ENCODE measurements around the gene RNU6-8.

The RNU6-8 gene

DNA sequence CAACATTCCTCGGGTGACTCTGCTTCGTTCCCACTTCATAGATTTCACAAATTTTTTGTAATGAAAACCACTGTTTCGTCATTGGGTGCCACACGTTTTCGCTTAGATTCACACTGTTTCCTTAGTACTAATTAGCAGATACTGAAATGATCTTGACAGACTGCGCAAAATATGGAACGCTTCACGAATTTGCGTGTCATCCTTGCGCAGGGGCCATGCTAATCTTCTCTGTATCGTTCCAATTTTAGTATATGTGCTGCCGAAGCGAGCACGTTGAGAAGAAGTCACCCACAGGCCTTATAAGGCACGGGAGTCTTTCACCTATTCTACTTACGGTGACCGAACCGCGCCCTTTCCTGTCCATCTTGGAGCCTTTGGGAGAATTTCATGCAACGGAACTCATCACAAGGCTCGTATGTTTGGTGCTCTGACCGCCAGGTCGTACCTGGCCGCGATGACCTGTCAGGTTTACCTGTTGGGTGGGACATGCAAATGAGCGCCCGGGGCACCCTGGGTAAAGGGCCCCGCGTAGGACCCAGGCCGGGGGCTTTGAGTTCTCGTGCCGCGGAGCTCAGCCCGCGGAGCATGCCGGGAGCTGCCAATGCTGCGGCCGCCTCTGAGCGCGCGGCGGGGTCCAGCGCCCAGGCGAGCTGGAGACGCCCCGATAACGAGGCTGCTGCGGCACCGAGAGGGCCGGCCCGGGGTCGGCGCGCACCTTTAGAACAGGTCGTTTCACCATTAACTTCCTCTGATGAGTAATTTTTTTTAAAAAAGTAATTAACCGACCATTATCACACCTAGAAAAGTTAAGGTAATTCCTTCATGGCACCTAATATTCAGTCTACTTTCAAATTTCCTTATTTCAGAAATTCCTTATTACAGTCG lies at the start of gene RNU6-8:
RNU6-8 (minus strand) TSS at position 272 of the 885 bp plus-strand sequence.
- peak; percentile 70 to 80 for DNase-seq

DNA sequence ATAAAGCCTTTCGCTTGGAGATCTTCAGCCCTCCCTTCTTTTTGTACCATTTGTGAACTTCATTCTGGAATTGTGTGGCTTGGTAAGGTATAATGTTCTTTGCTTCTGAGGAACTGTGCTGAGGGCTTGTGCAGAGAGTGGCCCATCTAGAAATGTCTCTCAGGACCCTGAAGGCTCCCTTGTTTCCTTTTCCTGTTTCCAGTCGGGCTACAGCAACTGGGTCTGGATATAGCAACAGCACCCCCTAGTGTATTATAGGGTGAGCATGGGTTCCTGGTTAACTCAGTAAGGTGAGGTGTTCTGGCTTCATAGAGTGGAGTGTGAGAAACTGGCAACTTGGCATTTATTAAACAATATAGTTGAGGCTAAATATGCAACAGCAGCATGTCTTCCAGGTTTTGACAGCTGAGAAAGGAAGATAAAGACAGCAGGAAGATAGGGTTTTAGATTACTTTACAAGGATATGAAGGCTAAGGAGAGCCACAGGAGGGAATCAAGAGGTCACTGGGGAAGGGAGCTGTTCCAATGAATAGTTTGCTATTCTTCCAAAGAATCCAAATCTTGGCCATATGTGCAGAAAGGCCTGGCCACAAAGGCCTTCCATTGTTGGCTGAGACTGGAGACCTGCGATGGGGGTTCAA lies 49.1 kb upstream of the RNU6-8 start:
- peak; percentile 61 to 88 for DNase-seq

DNA sequence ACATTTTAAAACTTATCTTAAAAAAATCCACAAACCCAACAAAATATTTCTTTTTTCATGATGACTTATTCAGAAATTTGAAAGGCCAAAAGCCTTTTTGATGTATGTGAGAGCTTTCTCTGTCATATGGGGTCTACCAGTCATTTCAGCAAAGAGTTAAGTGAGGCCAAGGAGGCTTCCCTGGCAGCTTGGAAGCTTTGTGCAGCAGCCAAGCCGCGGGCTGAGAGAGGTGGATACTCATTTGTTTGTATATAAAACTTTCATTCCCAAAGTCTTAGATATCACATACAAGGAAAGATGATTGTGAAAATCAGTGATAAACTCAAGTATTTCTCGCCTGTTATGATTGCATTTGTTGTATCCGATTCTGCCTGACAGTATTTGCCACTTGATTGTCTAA lies 48.5 kb upstream of the RNU6-8 start:
- DNase-seq: no peak

DNA sequence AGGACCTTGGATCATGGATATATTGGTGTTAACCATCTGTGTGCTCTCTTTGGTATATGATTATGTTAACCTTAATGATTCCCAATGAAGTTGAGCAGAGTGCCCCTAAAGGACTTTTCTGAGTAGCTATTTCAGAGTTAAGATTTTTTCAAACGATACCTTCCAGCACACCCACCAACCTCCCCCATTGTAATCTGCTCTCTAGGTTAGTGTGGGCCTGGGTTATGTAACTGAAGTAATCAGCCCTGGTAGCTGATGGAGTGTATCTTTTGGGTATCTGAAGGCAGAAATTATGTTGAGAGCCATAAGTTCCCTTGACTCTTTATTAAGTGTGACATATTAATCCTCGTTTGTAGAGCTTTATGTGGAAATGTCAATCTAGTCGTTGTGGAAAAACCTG lies 47.6 kb upstream of the RNU6-8 start:
- DNase-seq: no peak

DNA sequence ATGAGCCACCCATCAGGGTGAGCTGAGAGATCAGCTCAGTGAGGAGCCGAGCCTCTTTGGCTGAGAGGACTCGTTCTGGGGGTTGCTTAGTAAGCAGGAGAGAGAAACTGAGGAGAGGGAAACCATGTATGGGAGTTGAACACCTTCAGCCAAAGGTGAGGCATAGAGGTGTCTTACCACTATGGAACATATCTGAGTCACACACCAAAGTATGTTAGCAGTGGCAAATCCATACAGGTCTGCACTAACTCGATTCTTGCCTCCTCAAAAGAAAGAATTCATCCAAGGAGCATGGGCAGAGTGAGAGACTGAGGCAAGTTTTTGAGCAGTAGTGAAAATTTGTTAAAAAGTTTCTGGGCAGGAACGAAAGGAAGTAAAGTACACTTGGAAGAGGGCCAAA lies 46.7 kb upstream of the RNU6-8 start:
- no peak for DNase-seq

DNA sequence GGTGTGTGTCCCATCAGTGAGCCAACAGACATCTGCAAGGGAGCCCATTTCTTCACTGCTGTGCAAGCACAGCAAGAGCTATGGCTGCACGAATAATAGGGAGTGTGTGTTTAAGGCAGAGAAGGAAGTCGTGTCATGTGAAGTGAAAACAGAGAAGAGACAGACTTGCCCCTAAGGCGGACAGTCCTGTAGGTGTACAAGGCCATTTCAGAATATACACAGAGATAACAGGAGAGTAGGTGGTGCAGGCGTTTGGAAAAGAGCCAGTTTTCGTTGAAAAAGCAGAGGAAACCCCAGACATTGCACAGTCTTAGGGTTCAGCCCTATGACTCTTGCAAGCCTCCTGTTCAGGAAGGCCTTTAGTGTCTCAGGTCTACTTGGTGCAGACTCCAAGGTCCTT lies 46.3 kb upstream of the RNU6-8 start:
- no peak for DNase-seq

DNA sequence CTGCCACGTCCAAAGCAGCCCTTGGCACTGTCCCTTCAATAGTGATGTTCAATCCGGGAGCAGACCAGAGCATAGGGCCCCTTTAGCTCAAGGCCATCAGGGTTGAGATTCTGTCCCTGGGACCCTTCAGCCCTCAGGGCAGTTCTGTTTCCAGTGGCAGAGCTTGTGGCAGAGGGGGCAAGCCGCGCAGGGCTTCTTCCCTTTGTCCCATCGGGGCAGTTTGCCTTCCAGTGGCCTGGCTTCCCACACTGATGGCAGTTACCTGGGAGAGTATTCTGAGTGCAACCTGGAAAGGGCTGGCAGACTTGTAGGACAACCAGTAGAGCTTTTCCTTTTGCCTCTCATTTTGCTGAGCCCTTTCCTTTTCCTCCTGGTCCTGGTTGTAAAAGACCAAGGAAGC lies 43.7 kb upstream of the RNU6-8 start:
- no peak for DNase-seq

DNA sequence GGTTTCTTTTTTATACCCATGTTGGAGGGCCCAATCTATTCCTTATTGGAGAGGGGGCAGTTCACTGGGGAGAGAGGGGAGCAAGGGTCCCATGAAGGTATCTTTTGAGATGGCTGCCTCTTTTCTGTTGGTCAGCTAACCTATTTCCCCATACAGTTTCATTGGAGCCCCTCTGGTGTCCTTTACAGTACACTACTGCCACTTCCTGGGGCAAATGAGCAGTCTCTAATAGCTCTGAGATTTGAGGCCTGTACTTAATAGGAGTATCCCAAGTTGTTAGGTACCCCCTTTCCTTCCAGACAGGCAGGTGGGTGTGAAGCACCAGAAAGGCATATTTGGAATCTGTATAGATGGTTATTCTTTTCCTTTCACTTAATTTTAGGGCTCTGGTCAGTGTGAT lies 41.3 kb upstream of the RNU6-8 start:
- DNase-seq: no peak

DNA sequence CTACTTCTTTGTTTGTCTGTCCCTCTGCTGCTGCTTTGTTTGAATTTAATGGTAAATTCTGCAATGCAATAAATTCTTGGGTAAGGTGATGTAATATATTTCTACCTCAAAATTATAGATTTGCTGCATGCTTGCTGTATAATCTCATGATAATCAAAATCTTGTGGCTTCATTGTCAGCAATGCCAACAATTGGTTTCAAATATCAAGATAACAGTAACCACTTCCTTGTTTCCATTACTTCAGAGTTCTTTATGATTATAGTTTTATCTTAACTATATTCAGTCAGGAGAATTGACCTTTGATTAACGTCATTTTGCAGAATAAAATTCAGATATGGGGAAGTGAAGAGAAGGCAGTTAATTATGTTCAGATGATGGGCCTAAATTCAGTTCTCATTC lies 30.2 kb upstream of the RNU6-8 start:
- no peak for DNase-seq

DNA sequence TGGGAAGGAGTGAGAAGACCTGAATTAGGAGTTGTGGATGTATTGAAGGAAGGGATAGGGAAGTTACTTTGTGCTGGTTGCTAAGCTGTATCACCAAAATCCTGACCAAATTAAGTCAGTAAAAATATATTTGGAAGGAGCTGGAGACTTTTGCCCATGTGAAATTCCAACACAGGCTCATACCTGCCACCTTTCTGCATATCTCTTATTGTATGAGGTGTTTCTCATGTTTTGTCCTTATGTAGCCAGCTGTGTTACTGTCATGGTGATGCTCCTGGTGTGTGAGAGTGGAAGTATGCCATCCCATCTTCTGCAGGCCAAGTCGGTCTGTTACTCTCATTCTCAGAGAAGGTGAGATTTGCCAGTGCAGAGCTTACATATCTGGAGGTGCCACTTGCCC lies 29.4 kb upstream of the RNU6-8 start:
- DNase-seq: no peak

DNA sequence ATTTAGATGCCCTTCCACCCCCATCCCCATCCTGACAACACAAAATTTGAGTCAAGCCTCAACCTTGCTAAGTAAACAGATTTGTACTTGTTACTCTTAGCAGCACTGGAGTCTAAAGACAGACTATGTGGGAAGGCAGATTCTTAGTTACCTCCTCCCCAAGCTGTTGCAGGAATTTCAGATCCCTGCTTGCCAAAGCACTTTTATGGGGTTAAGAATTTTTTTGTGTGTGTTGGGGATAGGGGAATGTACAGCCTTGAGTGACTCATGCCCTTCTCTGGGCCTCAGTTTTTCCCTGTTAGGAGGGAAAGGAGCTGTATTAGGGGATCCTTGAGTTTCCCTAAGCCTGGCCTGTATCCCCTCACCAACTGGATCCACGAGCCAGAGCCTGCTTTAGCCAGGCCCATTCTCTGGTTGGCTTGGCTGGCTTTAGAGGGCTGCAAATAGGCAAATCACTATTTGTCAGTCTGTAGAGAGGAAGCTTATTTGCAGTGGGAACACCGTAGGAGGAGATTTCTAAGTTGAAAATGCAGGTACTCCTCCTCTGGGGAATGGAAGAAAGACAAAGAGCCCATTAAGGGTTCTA lies 27.7 kb upstream of the RNU6-8 start:
- peak in 1 of 2 donors; percentile 2 for DNase-seq

DNA sequence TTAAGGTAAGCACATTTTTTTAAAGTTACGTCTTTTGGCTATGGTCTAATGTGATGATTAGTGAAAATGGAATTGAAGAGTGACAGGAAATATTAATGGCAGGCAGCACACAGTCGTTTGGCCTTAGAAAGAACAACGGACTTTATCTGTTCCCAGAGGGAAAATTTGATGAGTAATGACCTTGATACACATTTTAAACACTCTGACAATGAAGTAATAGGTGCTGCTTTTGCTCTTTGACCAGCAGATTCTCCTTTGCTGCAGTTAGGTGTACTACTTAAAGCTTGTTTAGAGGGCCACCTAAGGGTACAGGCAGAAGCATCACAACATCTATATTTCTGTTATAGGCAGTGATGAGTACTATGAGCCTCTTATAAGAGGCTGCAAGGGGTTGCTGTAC lies 27.1 kb upstream of the RNU6-8 start:
- DNase-seq: no peak

DNA sequence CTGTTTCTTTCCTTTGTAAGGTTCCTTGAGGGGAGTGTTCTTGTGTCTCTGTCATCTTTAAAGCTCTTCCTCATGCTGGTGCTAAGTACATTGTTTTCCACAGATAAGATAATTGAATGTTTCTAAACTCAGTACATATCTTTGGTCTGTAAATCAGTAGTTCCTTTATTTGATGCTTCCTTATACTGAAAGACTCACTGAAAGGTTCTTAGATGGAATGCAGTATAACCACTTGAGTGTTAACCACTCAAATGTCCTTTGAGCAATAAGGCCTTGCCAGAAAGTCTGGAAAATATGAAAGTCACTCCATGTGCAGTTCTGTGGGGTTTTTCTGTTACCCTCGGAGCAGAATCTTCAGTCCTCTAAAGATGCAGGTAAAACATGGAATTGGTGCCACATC lies 23.0 kb upstream of the RNU6-8 start:
- no peak for DNase-seq

DNA sequence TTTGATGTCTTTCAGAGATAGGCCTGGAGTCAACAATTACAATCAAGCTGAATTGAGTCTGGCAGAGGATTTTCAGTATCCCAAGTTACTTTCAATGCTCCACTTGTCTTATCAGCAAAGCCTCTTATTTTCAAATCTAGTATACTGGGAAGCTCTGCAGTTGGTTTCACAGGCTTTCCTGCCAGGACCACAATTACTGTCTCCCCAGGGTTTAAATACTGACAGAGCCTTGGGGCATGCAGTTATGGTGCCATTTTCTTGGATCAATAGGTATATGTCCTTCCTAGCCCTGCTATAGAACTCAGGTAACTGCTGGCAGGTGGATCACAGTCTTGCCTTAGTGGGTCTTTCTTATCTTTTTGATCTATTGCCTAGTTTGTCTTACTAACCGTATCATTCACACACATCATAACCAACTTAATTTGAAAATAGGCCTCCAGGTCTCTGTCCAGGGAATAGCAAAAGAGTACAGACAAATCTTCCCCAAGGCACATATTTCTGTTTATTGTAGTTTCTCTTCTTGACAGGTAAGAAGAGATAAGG lies 22.4 kb upstream of the RNU6-8 start:
- no peak for DNase-seq

DNA sequence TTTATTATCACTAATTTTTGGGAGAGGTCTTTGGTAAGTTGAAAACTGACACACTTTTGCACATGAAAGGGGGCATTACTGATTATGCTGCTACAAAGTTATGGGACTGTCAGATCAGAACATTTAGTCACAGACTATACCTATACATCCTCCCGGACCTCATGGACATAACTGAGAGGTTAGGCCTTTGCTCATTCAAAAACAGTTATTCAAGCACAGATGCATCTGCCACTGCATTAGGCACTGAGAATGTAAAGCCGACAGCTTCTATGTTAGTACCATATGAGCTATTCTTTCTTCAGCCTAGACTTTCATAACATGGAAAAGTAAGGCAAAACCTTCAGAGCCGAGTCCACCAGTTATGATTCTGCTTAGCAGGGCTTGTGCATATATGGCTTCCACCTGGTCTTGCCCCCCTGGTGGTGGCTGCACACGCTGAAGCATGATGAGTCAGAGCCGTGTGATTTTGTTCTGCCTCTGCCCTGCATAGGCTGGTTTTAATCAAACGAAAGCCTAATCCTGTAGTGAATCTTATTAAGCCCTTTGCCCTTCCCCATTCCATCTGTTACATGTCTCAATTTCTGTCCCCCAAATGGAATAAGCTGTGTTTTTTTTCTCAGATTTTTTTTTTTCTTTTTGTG lies 21.8 kb upstream of the RNU6-8 start:
- no peak for DNase-seq

DNA sequence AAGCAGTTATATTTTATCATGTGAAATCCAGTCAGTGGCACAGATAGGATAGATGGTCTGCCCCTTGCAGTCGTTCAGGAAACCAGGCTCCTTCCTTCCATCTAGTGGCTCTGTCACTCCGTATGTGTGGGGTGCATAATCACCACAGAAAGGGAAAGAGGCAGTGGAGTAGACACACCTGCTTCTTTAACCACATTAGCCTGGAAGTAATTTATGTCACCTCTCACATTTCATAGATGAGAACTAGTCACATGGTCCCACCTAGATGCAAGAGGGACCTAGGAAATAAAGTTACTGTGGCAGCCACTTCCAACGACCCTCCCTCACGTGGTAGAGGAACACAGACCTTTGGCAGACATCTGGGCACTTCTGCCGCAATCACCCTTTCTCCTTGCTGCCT lies 14.2 kb upstream of the RNU6-8 start:
- DNase-seq: no peak

DNA sequence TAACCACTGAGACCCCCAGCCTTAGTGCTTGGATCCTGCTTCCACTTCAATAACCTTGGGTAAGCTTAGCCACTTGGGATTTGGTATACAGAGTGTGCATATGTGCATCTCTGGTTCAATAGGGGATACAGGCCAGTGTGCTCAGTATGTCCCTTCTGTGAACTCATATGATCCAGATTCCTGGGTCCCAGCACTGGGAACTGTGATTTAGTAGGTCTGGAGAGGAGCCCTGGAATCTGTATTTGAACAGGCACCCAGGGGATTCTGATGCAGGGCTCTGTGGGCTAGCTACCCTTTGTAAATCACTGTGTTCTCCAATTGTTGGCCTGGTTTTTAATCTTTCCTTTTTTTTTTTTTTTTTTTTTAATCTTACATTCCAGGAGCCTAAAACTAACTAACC lies 9.8 kb upstream of the RNU6-8 start:
- DNase-seq: no peak

DNA sequence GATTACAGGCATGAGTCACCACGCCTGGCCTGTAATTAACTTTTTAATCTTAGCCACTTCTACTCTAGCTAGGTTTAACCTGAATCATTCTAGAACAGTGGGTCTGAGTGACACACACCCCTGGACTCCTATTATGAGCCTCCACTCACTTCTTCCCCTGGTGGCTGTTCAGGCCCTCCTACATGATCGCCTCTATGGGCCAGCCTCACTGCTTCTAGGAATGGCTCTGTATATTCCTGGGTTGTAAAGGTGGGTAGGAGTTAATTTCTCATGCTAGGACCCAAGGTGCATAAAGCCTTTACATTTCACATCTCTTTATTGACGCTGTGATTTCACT lies 8.0 kb upstream of the RNU6-8 start:
- DNase-seq: no peak

DNA sequence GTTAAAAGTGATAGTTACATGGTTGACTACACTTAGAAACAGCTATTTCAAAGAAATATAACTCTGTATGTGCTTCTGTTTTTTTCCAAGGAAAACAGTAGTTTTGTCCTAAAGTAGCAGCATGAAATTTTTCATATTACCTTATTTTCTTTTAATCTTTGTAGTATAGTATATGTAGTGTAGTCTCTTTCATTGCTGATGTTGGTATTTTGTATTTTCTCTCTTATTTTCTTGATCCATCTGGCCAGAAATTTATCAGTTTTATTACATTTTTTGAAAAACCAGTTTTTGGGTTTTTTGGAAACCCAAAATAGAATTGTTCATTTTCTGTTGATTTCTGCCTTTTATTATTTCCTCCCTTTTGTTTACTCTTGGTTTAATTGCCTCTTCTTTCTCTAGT lies 6.4 kb upstream of the RNU6-8 start:
- DNase-seq: no peak

DNA sequence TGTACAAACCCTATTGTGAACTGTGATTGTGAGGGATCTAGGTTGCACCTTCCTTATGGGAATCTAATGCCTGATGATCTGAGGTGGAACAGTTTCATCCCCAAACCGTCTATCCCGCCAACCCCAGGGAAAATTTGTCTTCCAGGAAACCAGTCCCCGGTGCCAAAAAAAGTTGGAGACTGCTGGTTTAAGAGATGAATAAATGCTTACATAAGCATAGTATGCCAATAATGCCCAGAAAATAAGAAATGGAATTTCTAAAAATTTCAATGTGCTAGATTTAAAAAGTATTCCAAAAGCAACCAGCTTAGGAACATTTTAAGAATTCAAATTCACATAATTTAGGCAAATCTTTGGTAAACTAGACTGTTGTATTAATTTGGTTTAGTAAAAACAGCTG lies 5.4 kb upstream of the RNU6-8 start:
- no peak for DNase-seq

DNA sequence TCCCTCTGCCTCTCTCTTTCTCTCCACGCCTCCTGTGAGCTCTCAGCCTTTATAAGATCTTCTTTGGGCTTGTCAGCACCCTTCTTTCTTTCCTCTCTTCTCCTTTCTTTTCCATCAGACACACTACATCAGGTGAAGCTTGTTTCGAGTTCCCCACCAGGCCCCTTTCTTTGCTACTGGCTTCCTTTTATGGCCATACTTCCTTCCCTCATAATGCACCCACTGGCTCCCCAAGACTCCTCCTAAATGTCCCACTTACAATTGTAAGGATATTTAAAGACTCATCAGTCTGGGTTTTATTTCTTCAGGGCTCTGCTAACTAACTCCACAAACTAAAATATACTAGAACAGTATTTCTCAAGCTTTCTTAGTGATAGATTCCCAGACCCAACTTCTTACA lies 3.5 kb upstream of the RNU6-8 start:
- DNase-seq: no peak

DNA sequence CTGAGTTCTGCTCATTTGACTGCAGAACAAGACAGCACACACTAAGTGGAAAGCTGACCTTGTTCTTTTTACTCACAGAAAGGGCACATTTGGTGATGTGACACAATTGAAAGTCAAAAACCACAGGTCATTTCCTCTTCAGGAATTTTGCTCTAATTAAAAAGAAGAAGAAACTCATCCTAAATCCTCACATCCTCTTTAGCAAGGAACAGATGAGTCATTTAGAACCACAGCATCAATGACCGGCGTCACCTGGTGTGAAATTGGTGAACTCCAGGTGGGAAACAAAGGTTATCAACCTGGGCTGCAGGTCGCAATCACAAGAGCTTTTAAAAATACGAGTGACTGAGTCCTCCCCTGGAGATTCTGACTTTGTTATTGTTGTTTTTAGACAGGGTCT lies 2.9 kb upstream of the RNU6-8 start:
- DNase-seq: no peak

DNA sequence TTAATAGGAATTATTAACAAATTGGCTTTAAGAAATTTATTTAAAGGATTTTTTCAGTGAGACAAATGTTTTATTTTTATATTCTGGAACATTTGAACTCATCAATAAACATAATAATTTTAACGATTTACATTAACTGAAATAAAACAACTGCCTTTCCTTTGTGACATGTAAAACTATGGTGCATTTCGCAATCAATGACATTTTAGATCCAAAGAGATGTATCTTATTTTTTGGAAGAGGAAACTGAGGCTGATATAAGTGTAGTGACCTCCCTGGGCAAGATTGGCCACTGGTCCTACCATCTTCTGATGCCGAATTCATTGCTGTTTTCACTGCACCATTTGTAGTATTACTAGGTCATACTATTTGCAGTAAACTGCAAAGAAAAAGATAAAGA lies 2.5 kb upstream of the RNU6-8 start:
- no peak for DNase-seq

DNA sequence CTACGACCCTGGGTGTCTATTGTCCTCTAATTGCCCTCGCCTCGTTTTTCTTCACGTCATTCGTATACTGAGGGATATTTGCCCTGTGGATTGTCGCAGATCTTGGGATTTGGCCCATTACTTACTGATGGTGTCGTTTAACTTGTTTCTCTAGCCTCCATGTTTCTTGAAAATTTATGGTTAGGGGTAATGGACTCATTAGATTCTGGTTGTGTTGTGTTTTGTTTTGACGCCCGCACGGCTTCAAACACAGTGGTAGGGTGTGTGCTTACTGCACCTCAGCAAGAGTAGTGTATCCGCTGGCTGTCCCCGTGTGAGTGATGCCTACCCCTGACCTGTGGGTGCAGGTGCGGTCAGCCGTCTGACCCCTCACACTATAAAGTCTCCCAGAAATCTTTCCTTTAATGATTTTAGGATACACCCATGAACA lies 874 bp upstream of the RNU6-8 start:
- no peak for DNase-seq

Measured in hippocampal formation (tissue), 2 donors.